C4-2B (cell line): ENCODE results near the gene ELOVL7.

Source experiments
- ZFX ChIP-seq: fragments of 450-650 bp; IDR thresholded peaks from 2 replicates; pipeline ENCODE4 v1.6.1; 2017
- TF ChIP-seq, protein P1 (sequence below): fragments of 450-650 bp; conservative IDR thresholded peaks from 2 replicates; pipeline ENCODE4 v1.5.1; 2017; ENCODE audit warnings: mild to moderate bottlenecking

DNA sequence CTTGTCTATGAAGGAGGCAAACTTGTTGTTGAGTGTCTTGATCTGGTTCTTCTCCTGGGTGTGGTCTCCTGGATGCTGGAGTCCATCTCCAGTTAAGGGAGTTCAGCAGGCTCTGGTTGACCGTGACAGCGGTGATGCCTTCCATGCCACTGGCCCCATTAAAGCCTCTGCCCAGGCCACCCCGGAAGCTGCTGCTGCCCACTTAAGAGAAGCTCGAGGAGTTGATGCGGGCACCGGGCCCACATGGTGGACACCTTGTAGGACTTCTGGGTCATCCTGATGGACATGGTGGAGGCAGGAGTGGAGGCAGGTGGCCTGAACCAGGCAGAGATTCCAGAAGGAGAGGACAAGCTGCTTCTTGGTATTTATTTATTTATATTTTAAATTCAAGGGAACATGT is 99.4 kb downstream of the ELOVL7 start:
- TF ChIP-seq, protein P1, sequence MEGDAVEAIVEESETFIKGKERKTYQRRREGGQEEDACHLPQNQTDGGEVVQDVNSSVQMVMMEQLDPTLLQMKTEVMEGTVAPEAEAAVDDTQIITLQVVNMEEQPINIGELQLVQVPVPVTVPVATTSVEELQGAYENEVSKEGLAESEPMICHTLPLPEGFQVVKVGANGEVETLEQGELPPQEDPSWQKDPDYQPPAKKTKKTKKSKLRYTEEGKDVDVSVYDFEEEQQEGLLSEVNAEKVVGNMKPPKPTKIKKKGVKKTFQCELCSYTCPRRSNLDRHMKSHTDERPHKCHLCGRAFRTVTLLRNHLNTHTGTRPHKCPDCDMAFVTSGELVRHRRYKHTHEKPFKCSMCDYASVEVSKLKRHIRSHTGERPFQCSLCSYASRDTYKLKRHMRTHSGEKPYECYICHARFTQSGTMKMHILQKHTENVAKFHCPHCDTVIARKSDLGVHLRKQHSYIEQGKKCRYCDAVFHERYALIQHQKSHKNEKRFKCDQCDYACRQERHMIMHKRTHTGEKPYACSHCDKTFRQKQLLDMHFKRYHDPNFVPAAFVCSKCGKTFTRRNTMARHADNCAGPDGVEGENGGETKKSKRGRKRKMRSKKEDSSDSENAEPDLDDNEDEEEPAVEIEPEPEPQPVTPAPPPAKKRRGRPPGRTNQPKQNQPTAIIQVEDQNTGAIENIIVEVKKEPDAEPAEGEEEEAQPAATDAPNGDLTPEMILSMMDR: no peak
- TF ChIP-seq ZFX: no peak
